Measurements from ENCODE around the gene MPEG1.

The MPEG1 gene

DNA sequence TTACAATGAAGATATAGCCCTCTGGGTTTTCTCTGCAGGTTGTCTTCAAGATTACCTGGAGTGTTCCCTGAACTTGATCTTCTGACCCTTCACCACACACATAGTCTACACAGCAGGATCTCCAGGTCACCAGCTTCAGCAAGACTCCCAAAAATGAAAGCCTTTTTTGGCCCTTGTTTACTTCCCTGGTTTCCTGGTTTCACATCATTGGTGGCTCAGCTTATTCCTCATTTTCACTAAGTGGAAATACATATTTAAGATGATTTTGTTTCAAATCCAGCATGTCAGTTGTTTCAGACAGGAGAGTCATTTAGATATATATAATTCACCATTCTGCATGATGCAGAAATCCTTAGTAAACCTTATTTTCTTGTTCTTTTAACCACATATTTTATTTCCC, 41.6 kb upstream of the MPEG1 start:
- TF ChIP-seq CTCF (IDR thresholded peaks at IDR 0.05) = no peak

DNA sequence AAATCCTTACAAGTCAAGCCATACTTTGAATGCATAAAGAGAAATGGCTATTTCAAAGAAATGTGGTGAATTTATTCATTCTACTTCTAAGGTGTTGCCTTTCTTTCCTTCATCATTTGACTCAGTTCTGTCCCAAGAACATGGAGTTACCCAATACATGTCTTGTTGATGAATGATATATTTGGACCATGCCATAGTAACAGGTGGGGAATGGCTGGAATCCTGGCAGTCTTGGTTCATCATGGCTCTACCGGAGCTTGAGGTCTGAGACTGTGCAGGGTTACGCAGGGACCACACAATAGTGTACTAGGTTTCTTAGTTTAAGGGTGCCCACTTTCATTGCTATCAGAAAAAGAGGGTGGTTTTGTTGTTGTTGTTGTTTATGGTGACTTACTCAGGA, 40.3 kb upstream of the MPEG1 start:
- TF ChIP-seq CTCF (IDR thresholded peaks at IDR 0.05) = no peak

- no peak for TF ChIP-seq CTCF (IDR thresholded peaks at IDR 0.05)
Observed at GRCh38 chr11:59249535-59249934, 36.8 kb upstream of the MPEG1 start.

DNA sequence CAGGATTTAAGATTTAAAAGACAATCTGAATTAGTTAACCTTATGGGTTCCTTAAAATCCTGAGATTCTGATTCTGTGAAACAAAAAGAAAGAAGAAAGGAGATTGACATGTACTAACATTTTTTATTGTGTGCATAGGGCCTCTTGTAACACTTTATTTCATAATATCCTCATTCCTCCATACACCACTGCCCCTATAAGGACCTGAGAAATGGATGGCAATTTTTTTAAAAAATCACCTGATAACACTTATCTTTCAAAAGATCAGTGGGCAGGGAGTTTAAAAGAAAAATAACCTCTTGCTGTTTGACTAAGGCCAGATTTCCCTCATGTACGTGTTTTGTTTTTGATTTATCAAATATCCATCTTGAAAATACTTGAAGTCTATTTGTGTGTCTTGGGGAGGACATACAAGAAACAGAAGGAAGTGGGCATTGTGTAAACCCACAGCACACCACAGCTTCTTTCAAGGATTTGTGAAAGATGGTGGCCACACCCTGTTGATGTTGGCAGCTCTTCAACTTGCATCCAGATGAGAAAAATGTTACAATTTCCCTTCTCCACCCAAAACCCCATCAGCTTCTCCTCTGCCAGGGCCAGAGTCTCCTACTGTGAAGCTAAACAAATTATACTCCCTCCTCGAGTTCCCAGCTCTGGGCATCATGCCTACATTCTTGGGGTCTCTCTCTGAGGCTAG, 35.0 kb upstream of the MPEG1 start:
- no peak for TF ChIP-seq CTCF (IDR thresholded peaks at IDR 0.05)

GRCh38 chr11:59243633-59244032, 30.9 kb upstream of the MPEG1 start:
- TF ChIP-seq CTCF (IDR thresholded peaks at IDR 0.05) = no peak

DNA sequence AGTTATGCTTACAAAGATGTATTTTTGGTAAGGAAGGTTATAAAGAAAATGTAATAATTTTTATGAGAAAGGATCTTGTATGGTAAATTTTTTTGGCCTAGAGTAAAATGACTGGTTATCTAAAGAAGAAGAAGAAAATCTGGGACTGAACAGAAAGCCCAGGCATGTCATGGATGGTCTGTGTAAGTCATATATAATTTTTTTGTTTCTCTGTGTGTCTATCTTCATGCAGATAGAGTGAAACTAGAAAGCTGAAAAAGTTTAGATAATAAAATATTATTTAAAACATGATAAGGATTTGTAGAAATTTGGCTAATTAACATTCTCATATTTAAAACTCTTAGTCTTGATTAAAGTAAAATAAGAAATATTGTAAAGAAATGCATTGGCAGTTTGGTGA, 27.6 kb upstream of the MPEG1 start:
- TF ChIP-seq CTCF (IDR thresholded peaks at IDR 0.05) = no peak

DNA sequence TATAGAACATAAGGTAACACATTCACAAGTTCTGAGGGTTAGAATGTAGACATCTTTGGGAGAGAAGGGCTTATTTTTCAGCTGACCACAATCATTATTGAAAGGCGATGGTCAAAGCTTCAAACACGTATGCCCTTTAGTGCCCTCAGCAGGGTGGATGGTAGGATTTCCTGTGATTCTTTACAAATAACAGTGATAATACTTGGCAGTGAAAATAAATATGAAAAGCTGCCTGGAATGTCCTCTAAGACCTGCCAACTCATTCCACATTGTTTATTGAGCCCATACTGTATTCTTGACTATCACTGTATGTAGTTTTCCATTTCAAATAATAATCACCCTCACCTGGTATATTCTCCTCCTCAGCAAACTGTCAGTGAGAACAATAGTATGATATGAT, 13.7 kb upstream of the MPEG1 start:
- TF ChIP-seq CTCF (IDR thresholded peaks at IDR 0.05) = no peak

GRCh38 chr11:59225017-59225416, 12.3 kb upstream of the MPEG1 start:
- TF ChIP-seq CTCF (IDR thresholded peaks at IDR 0.05) = no peak

Measured in LNCAP (cell line).